SJSA1 (cell line): ENCODE measurements around the gene TSPAN5. TPM values are rescaled to one million over a fixed set of nuclear protein-coding genes. Genes with fewer than 3 reads are reported as not detected.
"Not testable (repeated sequence)": the region's sequence is repeated elsewhere in the genome, so short reads cannot be mapped to it uniquely, and the experiment has no call there.

ENCODE experiments used
- DNase-seq, 2 experiments: peaks; one replicate each; pipeline ENCODE4 v3.0.0-alpha.2; 2015 to 2020; ENCODE audit warnings: low spot score in 2 of 2, low read depth in 1 of 2
- H3K27ac ChIP-seq: fragments of 250-450 bp; sonication (Bioruptor Pico); 2 replicates; pipeline ENCODE4 v1.5.1; 2020; ENCODE audit warnings: mild to moderate bottlenecking, moderate library complexity
- H3K27me3 ChIP-seq: fragments of 250-450 bp; sonication (Bioruptor Pico); replicated peaks from 2 replicates; pipeline ENCODE4 v1.5.1; 2020; ENCODE audit warnings: mild to moderate bottlenecking, moderate library complexity
- H3K36me3 ChIP-seq: fragments of 250-450 bp; sonication (Bioruptor Pico); 2 replicates; pipeline ENCODE4 v1.5.1; 2020; ENCODE audit warnings: mild to moderate bottlenecking
- H3K4me1 ChIP-seq: fragments of 250-450 bp; sonication (Bioruptor Pico); replicated peaks from 2 replicates; pipeline ENCODE4 v1.6.1; 2021; ENCODE audit warnings: mild to moderate bottlenecking
- H3K4me3 ChIP-seq: fragments of 250-450 bp; sonication (Bioruptor Pico); 2 replicates; pipeline ENCODE4 v1.5.1; 2020; ENCODE audit warnings: mild to moderate bottlenecking
- H3K9me3 ChIP-seq: fragments of 250-450 bp; sonication (Bioruptor Pico); replicated peaks from 2 replicates; pipeline ENCODE4 v1.5.1; 2020; ENCODE audit warnings: mild to moderate bottlenecking
- total RNA-seq: library from RNA; depleted of rRNA; stranded (reverse); fragments of >200 nt; shearing (Covaris generic); gene quantifications from 2 replicates; pipeline ENCODE4 v1.2.3, GENCODE V29; 2014

TSPAN5 gene
- total RNA-seq, 1 experiment from 2014 or later: 20.0 TPM

- Histone ChIP-seq H3K9me3 (no peaks in the 10 kb centered on the region), H3K4me1 (peaks cover 14% of the 10 kb centered on the region), H3K36me3 (no peaks in the 10 kb centered on the region), H3K27me3 (no peaks in the 10 kb centered on the region), H3K27ac (no peak overlapping the region), H3K4me3 (no peak overlapping the region)
- DNase-seq: no peak
These were observed 162.1 kb downstream of the TSPAN5 start for GRCh38 chr4:98496152-98496845.

GRCh38 chr4:98493296-98493695 is 165.1 kb downstream of the TSPAN5 start:
- no peak for DNase-seq
- Histone ChIP-seq H3K36me3 (peaks cover 2% of the 10 kb centered on the region; the same call in 1 of the 2 replicates), H3K4me3 (no peak overlapping the region), H3K27ac (no peak overlapping the region), H3K27me3 (no peaks in the 10 kb centered on the region), H3K9me3 (0 out of 2 replicates have a peak, but pooled peaks cover 4% of the 10 kb centered on the region), H3K4me1 (peaks cover 27% of the 10 kb centered on the region)

GRCh38 chr4:98491899-98492559 is 166.4 kb downstream of the TSPAN5 start:
- peak overlapping the region; percentile 47 for H3K27ac ChIP-seq
- DNase-seq: peak; percentile 29 to 53

GRCh38 chr4:98490251-98490650 is 168.2 kb downstream of the TSPAN5 start:
- H3K27me3 ChIP-seq: no peaks in the 10 kb centered on the region
- DNase-seq: no peak
- H3K27ac ChIP-seq: peak overlapping the region; percentile 47
- H3K4me3 ChIP-seq: no peak overlapping the region
- 0 out of 2 replicates have a peak, but pooled peaks cover 4% of the 10 kb centered on the region for H3K9me3 ChIP-seq
- peaks cover 27% of the 10 kb centered on the region for H3K4me1 ChIP-seq
- peaks cover 2% of the 10 kb centered on the region; the same call in 1 of the 2 replicates for H3K36me3 ChIP-seq

More at GRCh38 chr4:98491899-98492559, 166.4 kb downstream of the TSPAN5 start:
- peaks cover 27% of the 10 kb centered on the region for H3K4me1 ChIP-seq
- peaks cover 2% of the 10 kb centered on the region; the same call in 1 of the 2 replicates for H3K36me3 ChIP-seq
- 0 out of 2 replicates have a peak, but pooled peaks cover 4% of the 10 kb centered on the region for H3K9me3 ChIP-seq
- H3K4me3 ChIP-seq: no peak overlapping the region
- no peaks in the 10 kb centered on the region for H3K27me3 ChIP-seq

- Histone ChIP-seq H3K9me3 (0 out of 2 replicates have a peak, but pooled peaks cover 4% of the 10 kb centered on the region), H3K36me3 (peaks cover 2% of the 10 kb centered on the region; the same call in 1 of the 2 replicates), H3K4me3 (no peak overlapping the region), H3K4me1 (peaks cover 44% of the 10 kb centered on the region), H3K27ac (no peak overlapping the region), H3K27me3 (no peaks in the 10 kb centered on the region)
- no peak for DNase-seq
These were observed 172.5 kb downstream of the TSPAN5 start for GRCh38 chr4:98485816-98486345.

GRCh38 chr4:98484031-98484430 is 174.4 kb downstream of the TSPAN5 start:
- Histone ChIP-seq H3K4me1 (peaks cover 39% of the 10 kb centered on the region), H3K4me3 (no peak overlapping the region), H3K36me3 (no peaks in the 10 kb centered on the region), H3K27ac (peak overlapping the region; percentile 76; the same call in 1 of the 2 replicates), H3K27me3 (no peaks in the 10 kb centered on the region), H3K9me3 (no peaks in the 10 kb centered on the region)
- no peak for DNase-seq

- Histone ChIP-seq H3K27ac (peak overlapping the region; percentile 76), H3K4me3 (no peak overlapping the region), H3K4me1 (peaks cover 39% of the 10 kb centered on the region), H3K27me3 (no peaks in the 10 kb centered on the region), H3K36me3 (no peaks in the 10 kb centered on the region), H3K9me3 (no peaks in the 10 kb centered on the region)
- DNase-seq: peak; percentile 78 to 90
These were observed 175.3 kb downstream of the TSPAN5 start for GRCh38 chr4:98482847-98483806.

GRCh38 chr4:98482503-98482846 is 175.9 kb downstream of the TSPAN5 start:
- H3K27ac ChIP-seq: peak overlapping the region; percentile 76
- H3K9me3 ChIP-seq: no peaks in the 10 kb centered on the region
- peaks cover 39% of the 10 kb centered on the region for H3K4me1 ChIP-seq
- H3K4me3 ChIP-seq: no peak overlapping the region
- H3K36me3 ChIP-seq: no peaks in the 10 kb centered on the region
- DNase-seq: no peak
- H3K27me3 ChIP-seq: no peaks in the 10 kb centered on the region

- Histone ChIP-seq H3K4me3 (no peak overlapping the region), H3K27me3 (no peaks in the 10 kb centered on the region), H3K9me3 (no peaks in the 10 kb centered on the region), H3K4me1 (peaks cover 39% of the 10 kb centered on the region), H3K27ac (no peak overlapping the region), H3K36me3 (no peaks in the 10 kb centered on the region)
- DNase-seq: no peak
These were observed 177.2 kb downstream of the TSPAN5 start for GRCh38 chr4:98481167-98481566.

GRCh38 chr4:98480535-98480934 is 177.9 kb downstream of the TSPAN5 start:
- H3K4me3 ChIP-seq: no peak overlapping the region
- no peaks in the 10 kb centered on the region for H3K9me3 ChIP-seq
- H3K27ac ChIP-seq: no peak overlapping the region
- DNase-seq: no peak
- peaks cover 39% of the 10 kb centered on the region for H3K4me1 ChIP-seq
- H3K36me3 ChIP-seq: no peaks in the 10 kb centered on the region
- no peaks in the 10 kb centered on the region for H3K27me3 ChIP-seq

GRCh38 chr4:98479590-98479989 is 178.8 kb downstream of the TSPAN5 start:
- not testable (repeated sequence) for H3K9me3 ChIP-seq, H3K27me3 ChIP-seq, H3K27ac ChIP-seq, H3K4me3 ChIP-seq, H3K36me3 ChIP-seq, DNase-seq
- H3K4me1 ChIP-seq: peaks cover 42% of the 10 kb centered on the region

- Histone ChIP-seq H3K4me3 (no peak overlapping the region), H3K27ac (no peak overlapping the region), H3K36me3 (0 out of 2 replicates have a peak, but pooled peaks cover 4% of the 10 kb centered on the region), H3K27me3 (no peaks in the 10 kb centered on the region), H3K4me1 (peaks cover 28% of the 10 kb centered on the region), H3K9me3 (no peaks in the 10 kb centered on the region)
- no peak for DNase-seq
These were observed 181.5 kb downstream of the TSPAN5 start for GRCh38 chr4:98476891-98477290.

- H3K4me3 ChIP-seq: no peak overlapping the region
- DNase-seq: peak; percentile 68 to 75
- no peaks in the 10 kb centered on the region for H3K9me3 ChIP-seq
- H3K27me3 ChIP-seq: no peaks in the 10 kb centered on the region
- H3K36me3 ChIP-seq: peaks cover 4% of the 10 kb centered on the region; the same call in 1 of the 2 replicates
- peaks cover 24% of the 10 kb centered on the region for H3K4me1 ChIP-seq
- peak overlapping the region; percentile 77 for H3K27ac ChIP-seq
These were observed 184.0 kb downstream of the TSPAN5 start for GRCh38 chr4:98474408-98474844.
